Ishikawa (cell line): ENCODE results near the gene WNT6.

Experiments
- EGR1 ChIP-seq: IDR thresholded peaks from 2 replicates; pipeline ENCODE4 v1.6.1; 2012
- TAF1 ChIP-seq: IDR thresholded peaks from 2 replicates; pipeline ENCODE4 v1.6.1; 2012; ENCODE audit warnings: low read depth, mild to moderate bottlenecking

GRCh38 chr2:218878926-218879761 lies 19.5 kb downstream of the WNT6 start:
- TF ChIP-seq TAF1: no peak
- TF ChIP-seq EGR1: no peak
